Measurements from ENCODE around the gene FAN1. TPM values are rescaled to one million over a fixed set of nuclear protein-coding genes. Genes with fewer than 3 reads are reported as not detected.

FAN1 gene
- total and polyA plus RNA-seq, 2 donors (not counting 3 experiments of a cell fraction or from before 2014, with no cell fraction given): 4.3 to 11.7 TPM

DNA sequence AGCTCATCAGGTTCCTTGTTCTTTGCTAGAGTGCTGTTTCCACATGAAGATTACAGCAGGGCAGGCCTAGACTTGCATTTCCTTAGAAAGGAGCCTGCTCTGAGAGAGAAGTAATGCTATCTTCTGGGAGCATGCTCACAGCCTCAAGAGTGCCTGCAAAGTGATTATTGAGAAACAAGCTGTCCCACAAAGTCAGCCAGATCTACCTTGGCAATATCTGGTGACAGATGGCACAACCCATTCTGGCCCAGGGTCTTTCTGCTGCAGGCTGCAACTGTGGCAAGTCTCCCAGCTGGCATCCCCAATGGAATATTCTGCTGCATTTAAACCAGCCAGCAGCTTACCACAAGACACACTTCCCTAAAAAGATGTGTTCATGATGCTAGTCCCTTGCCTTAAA lies 58.4 kb downstream of the FAN1 start:
- intact Hi-C loops (cut with micrococcal nuclease): no loop called here
- POLR2A ChIA-PET: no interaction called here
- H3K27ac ChIP-seq (ENCODE audit: insufficient read depth, low read depth, low read length): no peak overlapping the region
- no peak overlapping the region for H2AFZ ChIP-seq (ENCODE audit: low read depth, low read length)
- no TSS peak for BruUV-seq (replicated peaks)
- dilution Hi-C loops (cut with MboI; ENCODE audit: extremely low pct_ligation_motif_present, low sequenced_read_pairs): no loop called here
- H3K4me1 ChIP-seq (ENCODE audit: control insufficient read depth, extremely low read depth, insufficient read depth, low read length): no peaks in the 10 kb centered on the region
- no peaks in the 10 kb centered on the region for H3K27me3 ChIP-seq (ENCODE audit: control insufficient read depth in 2 of 2, insufficient read depth in 2 of 2, low read length in 2 of 2)
- H3K79me2 ChIP-seq (ENCODE audit: control insufficient read depth, insufficient read depth, low read length): no peaks in the 10 kb centered on the region
- TF ChIP-seq MYC (IDR thresholded peaks at IDR 0.05; ENCODE audit: low read depth, low read length) (no peak), POLR2AphosphoS5 (IDR thresholded peaks at IDR 0.05; ENCODE audit: insufficient read depth, low read depth, low read length) (no peak), JUN (IDR thresholded peaks at IDR 0.05; ENCODE audit: borderline replicate concordance, insufficient read depth, insufficient read length, low read depth) (no peak), POLR2A (IDR thresholded peaks at IDR 0.05; ENCODE audit: low read depth, low read length) (no peak), EZH2 (IDR thresholded peaks at IDR 0.05; ENCODE audit: borderline replicate concordance, low read depth, low read length, severe bottlenecking) (no peak), GATA2 (IDR thresholded peaks at IDR 0.05; ENCODE audit: insufficient read depth, insufficient read length, low read depth, low read length) (no peak), FOS (IDR thresholded peaks at IDR 0.05; ENCODE audit: borderline replicate concordance, insufficient read depth, low read length) (no peak)
- TF ChIP-seq, protein P1, sequence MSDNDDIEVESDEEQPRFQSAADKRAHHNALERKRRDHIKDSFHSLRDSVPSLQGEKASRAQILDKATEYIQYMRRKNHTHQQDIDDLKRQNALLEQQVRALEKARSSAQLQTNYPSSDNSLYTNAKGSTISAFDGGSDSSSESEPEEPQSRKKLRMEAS (IDR thresholded peaks at IDR 0.05; ENCODE audit: insufficient read depth, insufficient read length): no peak
- TF ChIP-seq, protein P2, sequence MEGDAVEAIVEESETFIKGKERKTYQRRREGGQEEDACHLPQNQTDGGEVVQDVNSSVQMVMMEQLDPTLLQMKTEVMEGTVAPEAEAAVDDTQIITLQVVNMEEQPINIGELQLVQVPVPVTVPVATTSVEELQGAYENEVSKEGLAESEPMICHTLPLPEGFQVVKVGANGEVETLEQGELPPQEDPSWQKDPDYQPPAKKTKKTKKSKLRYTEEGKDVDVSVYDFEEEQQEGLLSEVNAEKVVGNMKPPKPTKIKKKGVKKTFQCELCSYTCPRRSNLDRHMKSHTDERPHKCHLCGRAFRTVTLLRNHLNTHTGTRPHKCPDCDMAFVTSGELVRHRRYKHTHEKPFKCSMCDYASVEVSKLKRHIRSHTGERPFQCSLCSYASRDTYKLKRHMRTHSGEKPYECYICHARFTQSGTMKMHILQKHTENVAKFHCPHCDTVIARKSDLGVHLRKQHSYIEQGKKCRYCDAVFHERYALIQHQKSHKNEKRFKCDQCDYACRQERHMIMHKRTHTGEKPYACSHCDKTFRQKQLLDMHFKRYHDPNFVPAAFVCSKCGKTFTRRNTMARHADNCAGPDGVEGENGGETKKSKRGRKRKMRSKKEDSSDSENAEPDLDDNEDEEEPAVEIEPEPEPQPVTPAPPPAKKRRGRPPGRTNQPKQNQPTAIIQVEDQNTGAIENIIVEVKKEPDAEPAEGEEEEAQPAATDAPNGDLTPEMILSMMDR (IDR thresholded peaks at IDR 0.05; ENCODE audit: extremely low read depth in 1 of 2, insufficient read depth in 1 of 2, low read depth in 1 of 2, low read length in 2 of 2): no peak
- no peaks in the 10 kb centered on the region for H3K9me1 ChIP-seq (replicated peaks; ENCODE audit: control insufficient read depth, extremely low read depth, insufficient read depth, low read length)
- FAIRE-seq (no peak), DNase-seq (ENCODE audit: low read depth, low spot score) (no peak)
- no peaks in the 10 kb centered on the region for H3K9me3 ChIP-seq (replicated peaks; ENCODE audit: control insufficient read depth, insufficient read depth, low read length)
- H3K36me3 ChIP-seq (ENCODE audit: control insufficient read depth in 2 of 2, extremely low read depth in 1 of 2, insufficient read depth in 2 of 2, low read length in 2 of 2): peaks cover 37 to 46% of the 10 kb centered on the region in 2 experiments
- no peak overlapping the region for H3K4me2 ChIP-seq (ENCODE audit: insufficient read depth, low read length)
- peaks cover 6% of the 10 kb centered on the region for H4K20me1 ChIP-seq (replicated peaks; ENCODE audit: control insufficient read depth, extremely low read depth, insufficient read depth, low read length)
- H3K9ac ChIP-seq (replicated peaks; ENCODE audit: extremely low read depth, insufficient read depth, low read length): no peak overlapping the region
- CTCF ChIA-PET: interaction anchor here (0.6 to 19.0 kb wide), 4 partner anchors 11 to 166 kb away, joined by 3 to 129 read pairs (median 4); no protein-coding TSS in a partner anchor
- no peak overlapping the region for H3K4me3 ChIP-seq (replicated peaks in 1 of 3; ENCODE audit: insufficient read depth in 1 of 3, low read depth in 1 of 3, low read length in 3 of 3)
